HT-29 (cell line): ENCODE measurements around the gene RIOK2. TPM values are rescaled to one million over a fixed set of nuclear protein-coding genes. Genes with fewer than 3 reads are reported as not detected.

ENCODE experiments used
- DNase-seq: peaks from one replicate; pipeline ENCODE4 v3.0.0-alpha.2; 2015; ENCODE audit warnings: low spot score
- small RNA-seq: library from RNA; depleted of rRNA; stranded (forward); fragments of <200 nt; gene quantifications from one replicate; pipeline ENCODE3, GENCODE V24; 2014
- total RNA-seq: library from RNA; depleted of rRNA; stranded (reverse); fragments of >200 nt; shearing (Covaris generic); gene quantifications from 2 replicates; pipeline ENCODE4 v1.2.3, GENCODE V29; 2014; rRNA removed

RIOK2 gene
- total RNA-seq, 1 experiment from 2014 or later: 13.4 TPM

- no peak for DNase-seq
Measured at GRCh38 chr5:97125125-97125683, 57.8 kb downstream of the RIOK2 start.

GRCh38 chr5:97124335-97124734, 58.7 kb downstream of the RIOK2 start:
- no peak for DNase-seq

GRCh38 chr5:97121848-97122247, 61.2 kb downstream of the RIOK2 start:
- no peak for DNase-seq

GRCh38 chr5:97120195-97120594, 62.9 kb downstream of the RIOK2 start:
- no peak for DNase-seq

- DNase-seq: no peak
Measured at GRCh38 chr5:97119007-97119390, 64.0 kb downstream of the RIOK2 start.

GRCh38 chr5:97118261-97119006, 64.6 kb downstream of the RIOK2 start:
- no peak for DNase-seq

- no peak for DNase-seq
Measured at GRCh38 chr5:97115932-97116331, 67.1 kb downstream of the RIOK2 start.

- DNase-seq: no peak
Measured at GRCh38 chr5:97112230-97112629, 70.8 kb downstream of the RIOK2 start.

- DNase-seq: no peak
Measured at GRCh38 chr5:97111616-97112015, 71.4 kb downstream of the RIOK2 start.

GRCh38 chr5:97111004-97111403, 72.0 kb downstream of the RIOK2 start:
- DNase-seq: no peak

Small RNA genes within 50 kb of the gene (small RNA-seq; reads per million reads assigned to genes)
- gene RNU1-73P: not detected

Other genes starting within 250 kb of the RIOK2 start
- gene LNPEP, start 247.2 kb downstream of the RIOK2 start, total RNA-seq: 6.1 and 7.8 TPM in 2 replicates
- gene LIX1, start 40.6 kb downstream of the RIOK2 start, total RNA-seq: not detected in 2 replicates